Measurements from ENCODE around the gene NALF2. TPM values are rescaled to one million over a fixed set of nuclear protein-coding genes. Genes with fewer than 3 reads are reported as not detected.

NALF2 gene
- total and polyA plus RNA-seq, 2 of the 13 experiments (the other 11 are each of a cell fraction or from before 2014, with no cell fraction given), result 2.2 to 4.0 TPM

DNA sequence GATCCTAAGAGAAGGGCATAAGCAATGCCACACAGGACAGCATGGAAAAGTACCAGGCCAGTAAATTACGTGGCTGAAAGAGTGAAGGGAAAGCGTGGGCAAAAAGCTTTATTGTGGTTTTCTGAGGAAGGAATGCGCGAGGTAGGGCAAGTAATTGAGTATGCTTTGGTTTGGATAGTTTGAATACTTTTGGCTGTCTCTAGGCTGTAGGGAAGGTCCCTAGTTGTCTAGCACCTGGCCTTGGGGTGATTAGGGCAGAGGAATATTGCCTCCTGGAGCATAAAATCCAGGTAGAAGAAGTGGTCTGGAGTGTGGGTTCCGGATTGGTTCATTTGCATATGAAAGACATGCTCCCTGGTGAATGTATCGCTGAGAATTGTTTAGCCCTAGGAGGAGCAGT is 46.4 kb upstream of the NALF2 start:
- Histone ChIP-seq H3K4me2 (ENCODE audit: low read depth, low read length) (no peak overlapping the region), H3K9ac (ENCODE audit: insufficient read depth, low read depth, low read length) (no peak overlapping the region), H3K27me3 (ENCODE audit: control insufficient read depth in 1 of 2, insufficient read depth in 2 of 2, low read length in 2 of 2) (no peaks in the 10 kb centered on the region), H3K4me3 (replicated peaks in 1 of 3; ENCODE audit: insufficient read depth in 1 of 3, low read depth in 2 of 3, low read length in 3 of 3) (no peak overlapping the region), H3K4me1 (ENCODE audit: insufficient read depth, low read length) (no peaks in the 10 kb centered on the region), H3K9me3 (ENCODE audit: low read length) (no peaks in the 10 kb centered on the region), H3K27ac (ENCODE audit: extremely low read length, insufficient read depth, low read length) (no peak overlapping the region), H2AFZ (ENCODE audit: low read length) (no peak overlapping the region), H4K20me1 (ENCODE audit: insufficient read depth, low read length) (no peaks in the 10 kb centered on the region), H3K79me2 (ENCODE audit: insufficient read depth, low read length) (no peaks in the 10 kb centered on the region), H3K36me3 (replicated peaks in 1 of 2; ENCODE audit: control insufficient read depth in 1 of 2, insufficient read depth in 2 of 2, low read length in 2 of 2) (no peaks in the 10 kb centered on the region)
- ATAC-seq (no peak), FAIRE-seq (no peak), DNase-seq (ENCODE audit: low spot score) (no peak)
- WGBS (ENCODE audit: low lambda C conversion rate), result 40% methylated on average over 6 of the region's 6 CpGs
- BruUV-seq (replicated peaks), result no TSS peak
- intact Hi-C loops (cut with micrococcal nuclease; ENCODE audit: unreplicated experiment) (no loop called here), in situ Hi-C loops (cut with HindIII; ENCODE audit: extremely low pct_ligation_motif_present, low pct_unique_long_range_greater_than_20kb) (no loop called here)
- TF ChIP-seq AHR (CRISPR knock-in tag; IDR thresholded peaks at IDR 0.05) (no peak), EP300 (IDR thresholded peaks at IDR 0.05; ENCODE audit: low read depth in 2 of 2, low read length in 2 of 2) (no peak), EP300 (CRISPR knock-in tag; IDR thresholded peaks at IDR 0.05; ENCODE audit: borderline replicate concordance) (no peak), ZBTB26 (CRISPR knock-in tag; IDR thresholded peaks at IDR 0.05; ENCODE audit: borderline replicate concordance) (no peak), PREB (CRISPR knock-in tag; IDR thresholded peaks at IDR 0.05) (no peak), SRF (IDR thresholded peaks at IDR 0.05; ENCODE audit: low read depth, low read length) (no peak), ZBTB8A (CRISPR knock-in tag; IDR thresholded peaks at IDR 0.05; ENCODE audit: borderline replicate concordance, low read depth) (no peak), ZNF557 (CRISPR knock-in tag; IDR thresholded peaks at IDR 0.05) (no peak), SIN3A (IDR thresholded peaks at IDR 0.05; ENCODE audit: borderline replicate concordance, low read depth, low read length) (no peak), AGO2 (optimal IDR thresholded peaks at IDR 0.05; ENCODE audit: low read depth, low read length) (no peak)
- TF ChIP-seq, protein P1, sequence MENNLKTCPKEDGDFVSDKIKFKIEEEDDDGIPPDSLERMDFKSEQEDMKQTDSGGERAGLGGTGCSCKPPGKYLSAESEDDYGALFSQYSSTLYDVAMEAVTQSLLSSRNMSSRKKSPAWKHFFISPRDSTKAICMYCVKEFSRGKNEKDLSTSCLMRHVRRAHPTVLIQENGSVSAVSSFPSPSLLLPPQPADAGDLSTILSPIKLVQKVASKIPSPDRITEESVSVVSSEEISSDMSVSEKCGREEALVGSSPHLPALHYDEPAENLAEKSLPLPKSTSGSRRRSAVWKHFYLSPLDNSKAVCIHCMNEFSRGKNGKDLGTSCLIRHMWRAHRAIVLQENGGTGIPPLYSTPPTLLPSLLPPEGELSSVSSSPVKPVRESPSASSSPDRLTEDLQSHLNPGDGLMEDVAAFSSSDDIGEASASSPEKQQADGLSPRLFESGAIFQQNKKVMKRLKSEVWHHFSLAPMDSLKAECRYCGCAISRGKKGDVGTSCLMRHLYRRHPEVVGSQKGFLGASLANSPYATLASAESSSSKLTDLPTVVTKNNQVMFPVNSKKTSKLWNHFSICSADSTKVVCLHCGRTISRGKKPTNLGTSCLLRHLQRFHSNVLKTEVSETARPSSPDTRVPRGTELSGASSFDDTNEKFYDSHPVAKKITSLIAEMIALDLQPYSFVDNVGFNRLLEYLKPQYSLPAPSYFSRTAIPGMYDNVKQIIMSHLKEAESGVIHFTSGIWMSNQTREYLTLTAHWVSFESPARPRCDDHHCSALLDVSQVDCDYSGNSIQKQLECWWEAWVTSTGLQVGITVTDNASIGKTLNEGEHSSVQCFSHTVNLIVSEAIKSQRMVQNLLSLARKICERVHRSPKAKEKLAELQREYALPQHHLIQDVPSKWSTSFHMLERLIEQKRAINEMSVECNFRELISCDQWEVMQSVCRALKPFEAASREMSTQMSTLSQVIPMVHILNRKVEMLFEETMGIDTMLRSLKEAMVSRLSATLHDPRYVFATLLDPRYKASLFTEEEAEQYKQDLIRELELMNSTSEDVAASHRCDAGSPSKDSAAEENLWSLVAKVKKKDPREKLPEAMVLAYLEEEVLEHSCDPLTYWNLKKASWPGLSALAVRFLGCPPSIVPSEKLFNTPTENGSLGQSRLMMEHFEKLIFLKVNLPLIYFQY (CRISPR knock-in tag; IDR thresholded peaks at IDR 0.05; ENCODE audit: borderline replicate concordance), result no peak
- ChIA-PET POLR2A (no interaction called here), CTCF (ENCODE audit: low intra/inter-chr PET ratio, low total read pairs) (no interaction called here)

Data from HepG2 (cell line).